Testis (tissue), 2 donors: ENCODE data around the gene AUP1.

Source experiments
- POLR2A ChIP-seq: fragments of 450-650 bp; IDR thresholded peaks from one replicate; pipeline ENCODE4 v1.6.1; 2017; ENCODE audit warnings: antibody characterized with exemption, mild to moderate bottlenecking, moderate library complexity
- TF ChIP-seq, protein P1 (sequence below), 3 experiments: fragments of 450-650 bp in 2 of 3; fragments of 200-600 bp in 1 of 3; sonication (generic) in 1 of 3; IDR thresholded peaks; one replicate each; pipeline ENCODE4 v1.5.1; 2016 to 2019; ENCODE audit warnings: antibody characterized with exemption in 3 of 3, mild to moderate bottlenecking in 2 of 3, moderate library complexity in 1 of 3

DNA sequence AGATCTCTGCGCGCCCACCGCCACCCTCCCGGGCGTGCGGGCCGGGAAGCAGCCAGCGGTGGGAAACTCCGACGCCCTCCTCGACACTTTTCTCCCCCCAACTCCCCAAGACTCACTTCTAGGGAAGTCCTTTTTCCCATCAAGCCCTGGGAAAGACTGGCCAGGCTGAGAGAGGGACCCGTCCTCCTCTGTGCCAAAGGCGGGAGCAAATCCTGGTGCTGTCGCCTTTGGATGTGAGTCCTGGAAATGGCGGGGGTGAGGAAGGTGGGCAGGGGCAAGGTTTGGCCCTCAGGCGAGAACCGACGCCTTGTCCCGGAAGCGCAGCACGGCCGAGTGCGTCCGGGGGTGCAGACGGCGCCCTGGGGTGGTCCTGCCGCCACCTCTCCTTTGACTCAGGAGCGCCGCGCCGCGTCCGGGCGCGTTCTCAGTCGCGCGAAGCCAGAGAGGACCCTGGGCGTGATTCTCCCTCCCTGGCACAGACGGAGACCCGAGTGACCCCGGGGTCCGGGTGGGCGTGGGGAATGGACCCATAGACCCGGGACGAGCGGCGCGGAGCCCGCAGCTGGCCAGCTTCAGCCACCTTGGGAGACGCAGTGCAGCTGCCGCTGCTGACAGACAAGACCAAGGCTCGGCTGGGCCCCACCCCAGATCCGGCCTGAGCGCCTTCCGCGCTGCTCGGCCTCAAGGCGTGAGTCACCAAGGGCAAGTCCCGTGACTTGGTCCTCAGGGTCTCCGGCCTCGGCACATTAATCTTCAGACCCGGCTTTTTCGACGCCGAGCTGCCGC lies 26.6 kb downstream of the AUP1 start:
- TF ChIP-seq POLR2A, result no peak
- TF ChIP-seq, protein P1, sequence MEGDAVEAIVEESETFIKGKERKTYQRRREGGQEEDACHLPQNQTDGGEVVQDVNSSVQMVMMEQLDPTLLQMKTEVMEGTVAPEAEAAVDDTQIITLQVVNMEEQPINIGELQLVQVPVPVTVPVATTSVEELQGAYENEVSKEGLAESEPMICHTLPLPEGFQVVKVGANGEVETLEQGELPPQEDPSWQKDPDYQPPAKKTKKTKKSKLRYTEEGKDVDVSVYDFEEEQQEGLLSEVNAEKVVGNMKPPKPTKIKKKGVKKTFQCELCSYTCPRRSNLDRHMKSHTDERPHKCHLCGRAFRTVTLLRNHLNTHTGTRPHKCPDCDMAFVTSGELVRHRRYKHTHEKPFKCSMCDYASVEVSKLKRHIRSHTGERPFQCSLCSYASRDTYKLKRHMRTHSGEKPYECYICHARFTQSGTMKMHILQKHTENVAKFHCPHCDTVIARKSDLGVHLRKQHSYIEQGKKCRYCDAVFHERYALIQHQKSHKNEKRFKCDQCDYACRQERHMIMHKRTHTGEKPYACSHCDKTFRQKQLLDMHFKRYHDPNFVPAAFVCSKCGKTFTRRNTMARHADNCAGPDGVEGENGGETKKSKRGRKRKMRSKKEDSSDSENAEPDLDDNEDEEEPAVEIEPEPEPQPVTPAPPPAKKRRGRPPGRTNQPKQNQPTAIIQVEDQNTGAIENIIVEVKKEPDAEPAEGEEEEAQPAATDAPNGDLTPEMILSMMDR (IDR thresholded peaks at IDR 0.05), result no peak
